SK-N-SH treated with all-trans-retinoic acid at 6 μM for 48 hours (cell line): ENCODE data around the gene PDE9A.

Experiments used
- OSR1 ChIP-seq: fragments of 250-450 bp; sonication (Bioruptor Pico); IDR thresholded peaks from 2 replicates; pipeline ENCODE4 v1.8.0; 2022; ENCODE audit warnings: moderate library complexity, mild to moderate bottlenecking, inconsistent platforms
- RARB ChIP-seq: fragments of 250-450 bp; sonication (Bioruptor Pico); IDR thresholded peaks from 2 replicates; pipeline ENCODE4 v1.8.0; 2021; ENCODE audit warnings: mild to moderate bottlenecking, moderate library complexity
- TCF4 ChIP-seq: fragments of 250-450 bp; sonication (Bioruptor Pico); IDR thresholded peaks from 2 replicates; pipeline ENCODE4 v1.8.0; 2021; ENCODE audit warnings: mild to moderate bottlenecking, moderate library complexity, borderline replicate concordance
- TOX ChIP-seq: fragments of 250-450 bp; sonication (Bioruptor Pico); IDR thresholded peaks from 2 replicates; pipeline ENCODE4 v1.8.0; 2021; ENCODE audit warnings: mild to moderate bottlenecking, moderate library complexity, borderline replicate concordance
- ZNF565 ChIP-seq: fragments of 450-650 bp; formaldehyde crosslinking; conservative IDR thresholded peaks from 2 replicates; pipeline ENCODE4 v1.5.0; 2020; ENCODE audit warnings: low read depth, mild to moderate bottlenecking, moderate library complexity

GRCh38 chr21:42627527-42628289 lies 25.7 kb upstream of the PDE9A start:
- TF ChIP-seq OSR1 (CRISPR knock-in tag) (no peak), ZNF565 (CRISPR knock-in tag) (no peak), TCF4 (CRISPR knock-in tag) (no peak), RARB (CRISPR knock-in tag) (no peak), TOX (CRISPR knock-in tag) (no peak)
